Activated gamma-delta T cell (primary cell): ENCODE measurements around the gene NUDT21.

Experiments
- DNase-seq: peaks from one replicate; lab custom pipeline; 2025; lab: John Stamatoyannopoulos, UW

The NUDT21 gene

DNA sequence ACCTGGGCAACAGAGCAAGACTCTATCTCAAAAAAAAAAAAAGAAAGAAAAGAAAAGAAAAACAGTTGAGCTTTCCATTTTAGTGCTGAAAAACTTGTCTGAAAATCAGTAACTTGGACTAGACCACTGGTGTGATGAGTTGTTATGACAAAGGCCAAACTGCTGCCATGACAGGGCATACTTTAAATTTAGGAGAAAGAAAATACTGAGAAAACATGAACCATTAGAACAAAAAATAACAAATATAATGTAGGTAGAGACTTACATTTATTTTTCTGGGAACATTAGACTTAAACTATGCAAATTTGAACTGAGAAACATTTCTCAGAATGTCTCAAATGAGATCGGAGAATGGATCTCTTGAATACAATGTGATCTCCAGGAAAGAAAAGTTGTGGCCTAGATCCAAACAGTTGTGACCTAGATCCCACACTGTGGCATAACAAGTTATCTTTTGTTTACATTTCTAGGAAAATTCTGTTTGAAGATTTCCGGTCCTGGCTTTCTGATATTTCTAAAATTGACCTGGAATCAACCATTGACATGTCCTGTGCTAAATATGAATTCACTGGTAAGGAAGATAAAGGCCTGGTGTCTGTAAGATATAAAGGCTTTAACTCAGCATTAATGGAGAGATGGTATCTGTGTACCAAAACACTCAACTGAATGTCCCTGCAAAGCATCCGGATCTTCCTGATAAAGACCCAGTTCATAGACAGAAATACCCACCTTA is 11.1 kb upstream of the NUDT21 start:
- no peak for DNase-seq

DNA sequence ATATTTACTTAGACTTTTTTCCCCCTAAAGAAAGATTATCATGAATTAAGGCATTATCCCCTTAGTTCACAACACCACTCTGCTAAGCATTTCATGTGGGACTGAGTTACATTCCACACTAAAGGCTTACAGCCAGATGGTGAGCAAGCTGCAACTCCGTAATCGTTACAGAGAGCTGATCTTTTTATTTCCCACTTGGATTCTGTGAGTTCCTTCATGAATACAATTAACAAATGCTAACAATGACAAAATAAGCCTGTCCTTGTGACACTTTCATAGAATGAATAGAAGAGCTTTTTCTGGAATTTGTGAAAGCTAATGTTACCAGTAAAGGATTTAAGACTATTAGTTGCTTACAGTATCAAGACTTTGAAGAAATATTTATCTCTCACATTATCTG is 9.0 kb upstream of the NUDT21 start:
- DNase-seq = no peak

DNA sequence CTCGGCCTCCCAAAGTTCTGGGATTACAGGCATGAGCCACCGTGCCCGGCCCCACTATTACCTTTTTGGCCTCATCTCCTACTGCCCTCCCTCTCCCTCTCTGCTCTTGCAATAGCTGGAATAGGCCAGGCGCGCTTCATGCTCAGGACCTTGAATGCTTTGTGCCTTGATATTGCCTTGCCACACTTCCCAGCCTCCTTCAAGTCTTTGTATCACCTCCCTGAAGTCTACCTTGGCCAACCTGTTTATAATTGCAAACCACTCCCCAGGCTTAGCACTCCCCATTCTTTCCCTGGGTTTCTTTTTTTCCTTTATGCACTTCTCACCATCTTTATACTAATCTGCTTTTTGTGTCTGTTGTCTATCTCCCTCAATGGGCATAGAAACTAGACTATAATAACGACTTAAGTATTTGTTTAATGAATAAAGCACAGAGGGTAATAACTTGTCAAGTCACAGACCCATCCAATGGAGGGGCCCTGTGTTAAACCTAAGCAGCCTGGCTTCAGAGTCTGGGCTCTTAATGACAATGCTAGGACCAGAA is 6.9 kb upstream of the NUDT21 start:
- no peak for DNase-seq

DNA sequence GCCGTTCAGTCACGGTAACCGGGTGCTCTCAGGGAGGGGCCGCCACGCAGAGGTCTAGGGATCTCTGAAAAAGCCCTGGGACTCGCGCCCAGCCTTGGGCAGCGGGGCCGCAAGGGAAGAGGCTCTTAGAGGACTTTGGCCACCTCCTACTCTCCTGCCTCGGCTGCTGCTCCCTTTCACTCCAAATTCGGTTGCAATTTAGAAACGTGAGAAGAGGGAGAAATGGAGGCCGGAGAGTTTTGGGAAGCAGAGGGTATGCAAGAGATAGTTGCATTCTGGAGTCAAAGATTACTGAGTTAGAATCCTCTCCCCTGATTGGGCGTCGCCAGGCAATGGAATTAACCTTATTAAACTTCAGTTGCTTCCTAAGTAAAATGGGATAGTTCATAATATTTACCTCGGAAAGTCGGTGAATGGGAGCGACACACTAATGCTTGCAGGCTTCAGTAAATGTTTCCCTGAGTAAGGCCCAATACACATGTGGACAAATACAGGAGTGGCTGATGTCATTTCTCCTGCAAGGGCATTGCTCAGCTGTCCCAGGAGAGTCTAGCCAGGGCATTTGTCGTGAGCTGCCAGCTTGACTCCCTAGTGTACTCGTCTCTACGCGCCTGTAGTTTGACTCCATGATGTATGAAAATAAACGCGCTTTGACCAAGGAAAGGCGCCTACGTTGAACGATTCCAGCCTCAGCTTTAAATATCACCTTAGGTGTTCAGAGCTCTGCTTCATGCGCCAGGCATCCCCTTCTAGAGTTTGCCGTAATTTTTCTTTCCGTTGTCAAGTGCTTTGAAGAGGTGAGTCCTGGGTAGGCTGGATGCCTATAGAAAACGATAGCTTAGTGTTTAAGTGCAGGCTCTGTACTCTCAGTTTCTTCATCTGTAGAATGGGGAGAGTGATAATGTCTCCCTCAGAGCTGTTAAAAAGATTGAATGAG is 889 bp upstream of the NUDT21 start:
- DNase-seq = peak; percentile 18

DNA sequence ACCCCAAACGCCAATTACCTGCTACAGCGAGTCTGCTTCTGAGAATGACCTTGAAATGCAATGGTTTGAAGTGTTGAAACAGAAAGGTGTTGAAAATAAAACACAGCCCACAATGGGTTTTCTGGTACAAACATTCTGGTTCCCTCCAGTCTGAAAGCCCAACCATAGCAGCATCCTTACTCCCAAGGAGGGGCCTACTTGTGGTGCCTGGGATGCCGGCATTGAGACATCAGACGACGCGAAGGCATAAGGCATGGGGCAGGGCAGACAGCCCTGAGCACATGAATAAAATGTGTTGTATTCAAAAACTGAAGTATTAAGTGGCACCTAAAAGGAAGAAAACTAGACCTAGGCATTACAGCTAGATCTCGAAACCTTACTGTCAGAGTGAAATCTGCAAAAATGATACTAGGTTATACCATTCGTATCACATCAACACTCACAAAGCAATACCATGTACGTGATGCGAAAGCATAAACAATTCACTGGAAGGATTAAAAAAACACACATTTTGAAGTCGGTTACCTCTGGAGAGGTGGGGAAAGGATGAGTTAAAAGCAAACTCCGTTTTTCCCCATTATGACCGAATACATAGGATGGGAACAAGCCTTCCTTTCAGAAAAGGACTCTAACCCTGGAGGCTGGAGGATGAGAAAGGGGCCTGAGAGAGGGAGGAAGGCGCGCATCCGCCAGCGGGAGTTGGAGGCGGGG is 702 bp downstream of the NUDT21 start:
- DNase-seq = no peak

DNA sequence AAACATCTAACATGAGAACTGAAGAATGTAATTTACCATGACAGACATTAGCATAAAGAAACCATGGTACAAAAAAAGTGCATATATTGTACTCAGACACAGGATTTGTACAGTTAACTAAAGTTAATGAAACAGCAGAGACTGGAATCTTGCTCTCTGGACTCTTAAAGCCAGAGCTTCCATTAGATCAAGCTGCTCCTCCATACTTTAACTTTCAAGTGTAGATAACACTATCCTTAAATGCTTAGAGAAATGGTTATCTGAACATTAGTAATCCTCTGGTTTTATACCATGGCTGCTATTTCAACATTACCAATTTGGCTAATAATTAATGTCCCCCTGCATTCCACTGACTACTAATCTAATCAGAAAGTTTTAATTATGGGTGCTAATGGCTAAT is 3.1 kb downstream of the NUDT21 start:
- no peak for DNase-seq

DNA sequence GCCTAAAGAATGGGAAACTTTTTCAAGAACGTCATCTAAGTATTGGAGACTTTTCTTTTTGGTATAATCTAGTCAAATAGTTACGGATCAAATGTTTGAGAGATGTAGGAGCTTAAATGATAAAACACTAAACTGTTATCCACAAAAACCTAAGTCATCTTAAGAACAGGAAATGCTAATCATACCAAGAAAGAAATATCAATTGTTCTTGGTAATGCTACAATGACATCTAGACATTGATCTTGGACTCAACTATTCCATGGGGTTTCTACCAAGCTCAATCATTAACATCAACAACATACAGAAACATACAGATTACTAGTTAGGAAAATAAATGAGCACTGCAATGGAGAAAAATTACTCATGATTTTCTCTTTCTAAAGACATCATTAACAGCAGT is 3.8 kb downstream of the NUDT21 start:
- DNase-seq = no peak

DNA sequence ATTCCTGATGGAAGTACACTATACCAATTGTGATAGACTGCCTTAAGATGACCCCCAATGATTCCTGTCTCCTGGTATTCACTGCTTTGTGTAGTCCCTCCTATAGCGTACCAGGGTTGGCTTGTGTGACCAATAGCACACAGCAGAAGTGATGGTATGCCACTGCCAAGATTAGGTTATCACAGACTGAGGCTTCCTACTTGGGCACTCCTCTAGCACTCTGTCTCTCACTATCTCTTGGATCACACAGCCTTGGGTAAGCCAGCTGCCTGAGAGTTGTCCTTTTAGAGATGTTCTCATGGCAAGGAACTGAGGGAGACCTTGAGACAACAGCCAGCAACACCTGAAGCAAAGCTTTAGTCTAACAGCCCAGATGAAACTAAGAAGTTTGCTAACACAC is 13.1 kb downstream of the NUDT21 start:
- DNase-seq = no peak

GRCh38 chr16:56436258-56436657 is 14.9 kb downstream of the NUDT21 start:
- DNase-seq = no peak

GRCh38 chr16:56428091-56428490 is 23.0 kb downstream of the NUDT21 start:
- no peak for DNase-seq

DNA sequence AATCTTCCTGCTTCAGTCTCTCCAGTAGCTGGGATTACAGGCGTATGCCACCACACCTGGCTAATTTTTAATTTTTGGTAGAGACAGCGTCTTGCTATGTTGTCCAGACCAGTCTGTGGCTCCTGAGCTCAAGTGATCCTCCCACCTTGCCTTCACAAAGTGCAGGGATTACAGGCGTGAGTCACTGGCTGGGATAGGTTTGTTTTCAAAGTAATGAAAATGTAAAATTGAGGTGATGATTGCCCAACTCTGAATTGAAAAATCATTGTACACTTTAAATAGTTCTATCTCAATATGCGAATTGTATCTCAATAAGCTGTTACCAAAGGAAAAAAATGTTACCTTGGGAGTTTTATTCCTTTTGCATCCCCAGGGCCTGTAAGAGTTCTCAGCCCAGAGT is 24.5 kb downstream of the NUDT21 start:
- no peak for DNase-seq

- peak; percentile 58 for DNase-seq
Measured at GRCh38 chr16:56425439-56425832, 25.7 kb downstream of the NUDT21 start, which contains the start of gene AMFR. Gene AMFR (minus strand): TSS chr16:56425545. CDS start chr16:56425327, 218 bp downstream.

GRCh38 chr16:56424791-56425438 is 26.2 kb downstream of the NUDT21 start:
- DNase-seq = peak; percentile 33

DNA sequence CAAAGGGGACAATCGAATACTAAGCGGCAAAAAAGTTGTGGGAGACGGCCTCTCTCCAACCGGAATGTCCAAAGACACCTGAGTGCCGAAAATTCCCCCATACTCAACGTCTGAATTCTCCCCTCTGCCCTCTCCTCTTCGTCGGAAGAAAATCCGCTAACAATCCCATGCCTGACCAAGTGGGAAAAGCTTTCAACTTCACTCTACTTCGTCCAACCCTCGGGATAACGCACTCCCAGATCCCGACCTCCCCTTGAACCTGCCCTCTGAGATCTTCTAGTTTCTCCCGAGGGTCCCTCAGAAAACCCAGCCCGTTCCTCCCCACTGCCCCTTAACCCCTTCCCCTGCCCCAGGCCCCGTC is 26.7 kb downstream of the NUDT21 start:
- no peak for DNase-seq

DNA sequence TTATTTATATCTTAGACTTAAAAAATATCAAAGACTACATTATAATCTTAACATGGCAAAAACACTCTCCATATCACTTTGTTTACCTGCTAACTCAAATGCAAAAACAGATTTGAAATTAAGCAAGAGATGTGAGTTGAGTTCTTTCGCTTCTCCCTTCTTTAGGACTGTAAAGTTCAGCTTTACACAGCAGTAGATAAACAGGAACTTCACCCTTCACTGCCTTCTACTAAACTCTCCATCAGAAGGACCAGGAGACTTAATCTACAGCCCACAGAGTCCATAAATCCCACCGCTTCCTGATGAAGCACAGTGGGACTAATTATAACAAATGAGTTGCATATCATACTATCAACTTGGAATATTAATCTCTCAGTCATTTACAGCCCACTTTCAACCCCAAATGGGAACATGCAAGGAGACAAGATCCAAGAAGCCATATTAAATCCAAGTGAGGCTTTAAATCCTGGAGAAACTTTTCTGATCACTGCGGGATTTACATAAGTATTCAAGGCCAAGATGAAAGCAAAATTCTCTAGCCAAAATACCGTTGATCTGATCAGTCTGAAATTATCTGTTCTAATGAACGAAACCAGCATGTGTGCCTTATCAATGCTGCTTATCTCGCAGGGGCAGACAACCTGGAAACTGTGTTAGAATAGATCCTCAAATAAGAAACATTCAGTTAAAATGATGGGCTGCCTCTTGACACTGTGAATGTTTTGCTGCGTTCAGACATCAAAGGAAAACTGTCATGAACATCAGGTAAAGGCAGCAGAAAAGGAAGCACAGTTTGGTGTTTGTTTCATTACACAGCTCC is 27.3 kb downstream of the NUDT21 start:
- DNase-seq = no peak

DNA sequence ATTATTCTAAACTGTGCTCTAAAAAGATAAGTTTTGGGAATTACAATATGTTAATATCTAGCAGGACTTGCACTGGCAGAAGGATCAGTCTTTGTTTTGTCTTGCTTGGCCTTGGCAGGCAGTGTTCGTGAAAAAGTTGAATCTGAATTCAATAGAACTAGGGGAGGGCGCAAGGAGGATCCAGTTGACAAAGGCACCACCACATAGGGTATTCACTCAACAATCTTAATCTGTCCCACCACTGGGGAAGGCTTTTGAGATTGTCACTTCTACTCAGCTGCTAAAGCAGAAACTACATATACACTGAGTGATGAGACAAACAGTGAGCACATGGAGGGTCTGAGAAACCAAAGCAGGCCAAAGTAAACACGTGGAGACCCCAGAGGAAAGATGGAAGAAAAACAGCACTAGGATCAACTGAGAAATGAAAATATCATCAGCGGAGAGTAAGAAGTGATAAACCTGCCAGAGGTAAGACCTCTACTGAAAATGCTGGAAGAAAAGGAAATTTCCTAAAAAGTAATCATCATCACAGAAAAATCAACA is 28.2 kb downstream of the NUDT21 start:
- no peak for DNase-seq

- DNase-seq = no peak
Measured at GRCh38 chr16:56421976-56422669, 29.0 kb downstream of the NUDT21 start.

- DNase-seq = no peak
Measured at GRCh38 chr16:56421313-56421712, 29.8 kb downstream of the NUDT21 start.

DNA sequence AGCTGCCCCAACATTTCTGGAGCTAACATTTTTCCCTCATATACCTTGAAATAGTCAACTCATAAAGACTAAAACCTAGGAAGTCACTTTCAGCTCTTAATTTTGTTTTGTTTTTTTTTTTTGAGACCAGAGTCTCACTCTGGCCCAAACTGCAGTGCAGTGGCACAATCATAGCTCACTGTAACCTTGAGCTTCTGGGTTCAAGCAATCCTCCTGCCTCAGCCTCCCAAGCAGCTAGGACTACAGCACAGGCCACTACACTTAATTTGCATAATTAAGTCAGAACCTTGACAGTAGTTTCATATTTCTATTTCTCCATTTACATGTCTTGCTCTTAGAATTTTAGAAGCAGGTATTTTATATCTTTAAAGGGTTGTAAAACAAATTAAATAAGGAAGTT is 30.5 kb downstream of the NUDT21 start:
- DNase-seq = no peak
